Measurements from ENCODE around the gene GMEB2.
"Not testable (repeated sequence)": the region's sequence is repeated elsewhere in the genome, so short reads cannot be mapped to it uniquely, and the experiment has no call there.

GMEB2 gene

DNA sequence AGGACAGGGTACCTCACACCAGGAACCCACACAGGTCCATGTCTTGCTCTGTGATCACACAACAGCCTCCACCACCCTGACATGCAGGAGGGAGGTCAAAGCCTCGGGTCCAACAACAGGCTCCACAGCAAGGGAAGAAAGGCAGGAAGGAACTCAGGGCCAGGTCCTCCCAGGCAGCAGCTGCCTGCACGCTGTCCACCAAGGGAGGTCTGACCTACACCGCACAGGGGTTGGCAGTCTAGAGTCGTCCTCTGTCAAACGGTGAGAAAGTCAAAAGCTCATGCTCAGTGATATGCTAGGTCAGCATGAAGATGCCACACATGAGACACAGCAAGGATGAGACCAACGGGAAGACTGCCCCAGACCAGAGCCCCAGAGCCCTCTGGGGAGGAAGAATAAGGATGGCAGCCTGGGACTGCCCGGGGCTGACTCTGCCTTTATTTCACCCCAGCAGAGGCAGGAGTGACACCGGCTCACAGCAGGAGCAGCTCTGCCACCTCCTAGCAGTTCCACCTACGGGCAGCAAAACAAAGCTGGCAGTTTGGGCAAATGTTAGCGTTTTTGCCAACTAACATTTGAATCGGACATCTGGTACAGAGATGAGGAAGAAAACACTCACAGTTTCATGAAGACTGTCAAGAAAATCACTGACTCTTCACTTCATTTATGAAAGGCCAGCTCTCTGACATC lies 8.5 kb downstream of the GMEB2 start:
- DNase-seq (ENCODE audit: low read depth) = no peak
- no peak overlapping the region for H3K4me3 ChIP-seq (replicated peaks; ENCODE audit: low read depth, low read length)
- TF ChIP-seq, protein P1, sequence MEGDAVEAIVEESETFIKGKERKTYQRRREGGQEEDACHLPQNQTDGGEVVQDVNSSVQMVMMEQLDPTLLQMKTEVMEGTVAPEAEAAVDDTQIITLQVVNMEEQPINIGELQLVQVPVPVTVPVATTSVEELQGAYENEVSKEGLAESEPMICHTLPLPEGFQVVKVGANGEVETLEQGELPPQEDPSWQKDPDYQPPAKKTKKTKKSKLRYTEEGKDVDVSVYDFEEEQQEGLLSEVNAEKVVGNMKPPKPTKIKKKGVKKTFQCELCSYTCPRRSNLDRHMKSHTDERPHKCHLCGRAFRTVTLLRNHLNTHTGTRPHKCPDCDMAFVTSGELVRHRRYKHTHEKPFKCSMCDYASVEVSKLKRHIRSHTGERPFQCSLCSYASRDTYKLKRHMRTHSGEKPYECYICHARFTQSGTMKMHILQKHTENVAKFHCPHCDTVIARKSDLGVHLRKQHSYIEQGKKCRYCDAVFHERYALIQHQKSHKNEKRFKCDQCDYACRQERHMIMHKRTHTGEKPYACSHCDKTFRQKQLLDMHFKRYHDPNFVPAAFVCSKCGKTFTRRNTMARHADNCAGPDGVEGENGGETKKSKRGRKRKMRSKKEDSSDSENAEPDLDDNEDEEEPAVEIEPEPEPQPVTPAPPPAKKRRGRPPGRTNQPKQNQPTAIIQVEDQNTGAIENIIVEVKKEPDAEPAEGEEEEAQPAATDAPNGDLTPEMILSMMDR (IDR thresholded peaks at IDR 0.05; ENCODE audit: low read length, missing control alignments) = no peak

- no peak for DNase-seq (ENCODE audit: low read depth)
- TF ChIP-seq, protein P1 (IDR thresholded peaks at IDR 0.05; ENCODE audit: low read length, missing control alignments) = no peak
- H3K4me3 ChIP-seq (replicated peaks; ENCODE audit: low read depth, low read length) = no peak overlapping the region
These were observed 9.0 kb downstream of the GMEB2 start for GRCh38 chr20:63617876-63618265.

- H3K4me3 ChIP-seq (replicated peaks; ENCODE audit: low read depth, low read length) = no peak overlapping the region
- DNase-seq (ENCODE audit: low read depth) = no peak
- TF ChIP-seq, protein P1 (IDR thresholded peaks at IDR 0.05; ENCODE audit: low read length, missing control alignments) = no peak
These were observed 9.6 kb downstream of the GMEB2 start for GRCh38 chr20:63617092-63617875.

DNA sequence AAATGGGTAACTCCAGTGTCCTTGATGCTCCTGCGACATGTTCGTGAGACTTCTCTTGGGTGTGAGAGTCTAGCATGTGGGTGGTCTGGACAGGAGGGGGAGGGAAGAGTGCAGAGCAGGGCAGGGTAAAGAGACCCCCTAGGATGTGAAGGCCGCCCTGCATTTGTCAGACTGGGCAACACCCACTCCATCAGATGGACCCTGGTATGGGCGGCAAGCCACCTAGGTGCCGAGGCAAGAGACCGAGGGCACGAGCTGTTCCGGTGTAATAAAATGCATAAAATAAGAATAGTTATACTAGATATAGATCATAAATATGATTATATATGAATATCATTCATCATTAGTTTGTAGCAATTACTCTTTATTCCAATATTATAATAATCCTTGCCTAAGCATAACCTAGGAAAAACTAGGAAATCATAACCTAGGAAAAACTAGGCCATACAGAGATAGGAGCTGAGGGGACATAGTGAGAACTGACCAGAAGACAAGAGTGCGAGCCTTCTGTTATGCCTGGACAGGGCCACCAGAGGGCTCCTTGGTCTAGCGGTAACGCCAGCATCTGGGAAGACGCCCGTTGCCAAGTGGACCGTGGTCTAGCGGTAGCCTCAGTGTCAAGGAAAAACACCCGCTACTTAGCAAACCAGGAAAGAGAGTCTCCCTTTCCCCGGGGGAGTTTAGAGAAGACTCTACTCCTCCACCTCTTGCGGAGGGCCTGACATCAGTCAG lies 12.9 kb downstream of the GMEB2 start:
- DNase-seq (ENCODE audit: low read depth) = peak; percentile 30
- not testable (repeated sequence) for H3K4me3 ChIP-seq (replicated peaks; ENCODE audit: low read depth, low read length)
- TF ChIP-seq, protein P1 (IDR thresholded peaks at IDR 0.05; ENCODE audit: low read length, missing control alignments) = peak; percentile 33

DNA sequence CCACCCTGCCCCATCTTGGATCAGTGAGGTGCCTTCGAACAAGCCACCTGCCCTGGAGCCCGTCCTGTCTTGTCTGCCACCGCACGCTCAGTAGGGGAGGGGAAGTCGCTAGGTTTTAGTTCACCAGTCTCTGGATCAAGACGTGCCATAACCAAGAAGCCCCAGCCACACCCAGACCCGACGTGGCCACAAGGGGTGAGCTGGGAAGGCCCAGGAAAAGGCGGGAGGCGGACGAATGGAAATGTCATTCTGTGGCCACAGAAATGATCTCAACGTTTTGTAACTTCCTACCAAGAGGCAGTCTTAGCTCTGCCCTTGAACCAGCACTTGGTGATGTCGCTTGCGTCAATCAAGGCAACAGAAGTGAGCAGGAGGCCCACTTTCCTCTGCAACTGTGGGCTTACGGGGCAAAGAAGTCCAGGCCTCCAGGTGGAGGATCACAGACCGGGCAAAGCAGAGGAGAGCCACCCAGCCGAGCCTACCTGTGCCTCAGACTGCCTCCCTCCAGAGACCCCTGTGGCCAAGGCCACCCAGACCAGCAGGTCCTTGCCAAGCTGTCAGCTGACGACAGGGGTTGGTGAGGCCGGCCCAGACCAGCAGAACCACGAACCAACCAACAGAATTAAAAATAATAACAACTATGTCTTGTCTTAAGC lies 14.5 kb downstream of the GMEB2 start:
- no peak overlapping the region for H3K4me3 ChIP-seq (replicated peaks; ENCODE audit: low read depth, low read length)
- TF ChIP-seq, protein P1 (IDR thresholded peaks at IDR 0.05; ENCODE audit: low read length, missing control alignments) = no peak
- DNase-seq (ENCODE audit: low read depth) = no peak

DNA sequence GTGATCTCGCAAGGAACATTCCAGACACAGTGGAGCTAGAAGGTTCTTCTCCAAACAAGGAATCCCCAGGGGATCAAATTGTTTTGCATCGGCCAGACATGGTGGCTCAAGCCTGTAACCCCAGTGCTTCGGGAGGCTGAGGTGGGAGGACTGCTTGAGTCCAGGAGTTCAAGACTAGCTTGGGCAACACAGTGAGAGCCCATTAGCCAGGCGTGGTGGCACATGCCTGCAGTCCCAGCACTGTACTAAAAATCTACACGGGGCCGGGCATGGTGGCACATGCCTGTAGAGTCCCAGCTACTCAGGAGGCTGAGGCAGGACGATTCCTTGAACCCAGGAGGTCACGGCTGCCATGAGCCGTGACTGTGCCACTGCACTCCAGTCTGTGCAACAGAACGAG lies 15.3 kb downstream of the GMEB2 start:
- TF ChIP-seq, protein P1 (IDR thresholded peaks at IDR 0.05; ENCODE audit: low read length, missing control alignments) = no peak
- H3K4me3 ChIP-seq (replicated peaks; ENCODE audit: low read depth, low read length) = no peak overlapping the region
- no peak for DNase-seq (ENCODE audit: low read depth)

Data from fibroblast of pulmonary artery (primary cell).